ENCODE data around the gene ITGB4.

- TF ChIP-seq CTCF (IDR thresholded peaks at IDR 0.05 in 2 of 3, conservative IDR thresholded peaks at IDR 0.05 in 1 of 3; ENCODE audit: borderline replicate concordance in 1 of 3, insufficient read depth in 1 of 3, low read depth in 2 of 3, low read length in 2 of 3) = no peak
- TF ChIP-seq ATF3 (IDR thresholded peaks at IDR 0.05) = no peak
Observed at GRCh38 chr17:75795820-75796607, 74.8 kb downstream of the ITGB4 start.
